GM19239 (cell line): ENCODE data around the gene SSH2.
"Not testable (repeated sequence)": the region's sequence is repeated elsewhere in the genome, so short reads cannot be mapped to it uniquely, and the experiment has no call there.

Experiments used
- DNase-seq: peaks from one replicate; pipeline ENCODE4 v3.0.0; 2011; ENCODE audit warnings: low spot score; ENCODE audit not compliant: insufficient read length
- FAIRE-seq: peaks from 2 replicates; lab custom pipeline; 2011; peaks lifted over from hg19 to GRCh38; lab: Jason Lieb, UNC

Gene SSH2

DNA sequence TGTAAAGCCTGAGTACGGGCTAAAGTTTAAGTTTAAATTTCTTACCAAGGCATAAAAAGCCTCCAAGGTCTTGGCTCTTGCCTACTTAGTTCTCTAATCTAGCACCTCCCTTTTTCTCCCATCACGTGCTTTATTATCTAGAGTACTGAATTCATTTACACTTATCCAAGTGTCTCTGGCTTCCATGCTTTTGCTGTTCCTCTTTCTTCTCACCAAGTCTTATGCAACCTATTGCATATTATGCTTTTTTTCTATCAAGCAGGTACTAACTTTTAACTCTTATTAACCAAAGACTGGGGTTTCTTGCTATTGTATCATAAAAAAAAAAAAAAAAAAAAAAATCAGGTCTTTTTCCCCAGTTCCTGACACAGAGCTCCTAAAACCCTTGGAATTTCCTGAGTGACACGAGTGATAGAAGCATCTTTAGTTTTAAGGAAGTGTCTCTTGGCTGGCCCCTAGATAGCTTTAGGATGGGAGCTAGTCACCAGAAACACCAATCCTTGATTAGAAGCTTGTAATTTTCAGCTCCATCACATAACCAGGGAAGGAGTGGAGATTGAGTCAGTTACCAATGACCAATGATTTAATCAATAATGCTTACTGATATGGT lies 44.9 kb downstream of the SSH2 start:
- no peak for FAIRE-seq

GRCh38 chr17:29883497-29883896 lies 46.5 kb downstream of the SSH2 start:
- DNase-seq (no peak), FAIRE-seq (peak; percentile 58)

More for the DNA sequence above, 44.9 kb downstream of the SSH2 start:
- DNase-seq, result no peak

GRCh38 chr17:29881256-29881655 lies 48.8 kb downstream of the SSH2 start:
- no peak for FAIRE-seq
- DNase-seq, result no peak

- FAIRE-seq (no peak), DNase-seq (no peak)
Measured at GRCh38 chr17:29880031-29880430, 50.0 kb downstream of the SSH2 start.

DNA sequence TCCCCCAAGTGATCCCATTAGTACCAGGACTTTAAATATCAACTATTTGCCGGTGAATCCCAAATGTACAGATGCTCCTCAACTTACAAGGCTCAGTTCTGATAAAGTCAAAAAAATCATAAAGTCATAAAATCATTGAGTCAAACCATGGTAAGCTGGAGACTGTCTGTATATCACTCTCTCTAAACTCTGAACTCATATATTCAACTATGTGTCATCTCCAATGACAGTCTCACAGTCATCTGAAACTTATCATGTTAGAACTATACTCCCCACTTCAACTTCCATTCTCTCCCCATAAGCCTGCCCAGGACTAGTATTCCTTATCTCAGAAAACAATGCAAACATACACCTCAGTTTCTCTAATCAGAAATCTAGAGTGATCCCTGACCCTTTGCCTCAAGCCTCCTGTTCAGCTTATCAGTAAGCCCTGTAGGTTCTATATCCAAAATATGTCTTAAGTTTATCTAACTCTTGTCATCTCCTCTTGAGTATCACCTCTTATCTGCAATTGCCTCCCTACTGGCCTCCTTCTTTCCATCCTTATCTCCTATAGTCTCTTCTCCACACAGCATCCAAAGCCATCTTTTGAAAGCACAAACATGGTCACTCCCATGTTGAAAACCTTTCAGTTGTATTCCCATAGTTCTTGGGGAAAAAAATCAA lies 55.0 kb downstream of the SSH2 start:
- DNase-seq (no peak), FAIRE-seq (no peak)

DNA sequence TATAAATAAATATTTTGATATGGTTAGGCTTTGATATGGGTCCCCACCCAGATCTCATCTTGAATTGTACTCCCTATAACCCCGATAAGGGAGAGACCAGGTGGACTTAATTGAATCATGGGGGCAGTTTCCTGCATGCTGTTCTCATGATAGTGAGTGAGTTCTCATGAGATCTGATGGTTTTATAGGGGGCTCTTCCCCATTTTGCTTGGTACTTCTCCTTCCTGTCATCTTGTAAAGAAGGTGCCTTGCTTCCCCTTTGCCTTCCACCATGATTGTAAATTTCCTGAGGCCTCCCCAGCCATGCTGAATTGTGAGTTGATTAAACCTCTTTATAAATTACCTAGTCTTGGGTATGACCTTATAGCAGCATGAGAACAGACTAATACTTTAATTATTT lies 55.7 kb downstream of the SSH2 start:
- not testable (repeated sequence) for FAIRE-seq

GRCh38 chr17:29873476-29873875 lies 56.6 kb downstream of the SSH2 start:
- DNase-seq (no peak), FAIRE-seq (no peak)

More for the DNA sequence above, 55.7 kb downstream of the SSH2 start:
- DNase-seq, result not testable (repeated sequence)

DNA sequence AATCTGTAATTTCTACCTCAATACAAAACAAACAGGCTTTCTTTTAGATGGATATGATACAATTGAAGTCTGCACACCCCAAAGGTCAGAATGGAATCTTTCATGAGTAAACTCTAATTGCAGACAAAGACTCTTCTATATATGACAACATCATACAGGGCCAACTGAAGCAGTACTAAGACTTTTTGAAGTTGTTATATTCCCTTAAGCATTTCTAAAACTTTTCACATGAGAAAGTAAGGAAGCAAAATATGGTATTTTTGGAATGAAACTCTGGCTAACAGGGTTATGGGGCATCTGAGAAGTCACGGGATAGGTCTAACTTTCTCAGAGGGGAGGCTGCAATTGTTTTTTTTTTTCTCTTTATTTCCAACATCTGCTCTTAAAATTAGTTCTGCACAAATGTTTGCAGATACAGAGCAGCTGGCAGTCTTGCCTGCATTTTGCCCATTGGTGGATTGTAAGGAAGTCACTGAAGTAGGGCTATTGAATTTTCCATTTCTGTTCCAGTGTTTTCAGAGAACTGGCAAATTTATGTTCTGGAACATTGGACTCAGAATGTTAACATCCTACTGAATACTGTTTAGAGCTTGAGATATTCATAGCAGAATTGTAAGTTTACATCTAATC lies 59.1 kb downstream of the SSH2 start:
- DNase-seq (no peak), FAIRE-seq (no peak)

GRCh38 chr17:29867643-29868181 lies 62.3 kb downstream of the SSH2 start:
- no peak for DNase-seq
- peak; percentile 45 for FAIRE-seq

DNA sequence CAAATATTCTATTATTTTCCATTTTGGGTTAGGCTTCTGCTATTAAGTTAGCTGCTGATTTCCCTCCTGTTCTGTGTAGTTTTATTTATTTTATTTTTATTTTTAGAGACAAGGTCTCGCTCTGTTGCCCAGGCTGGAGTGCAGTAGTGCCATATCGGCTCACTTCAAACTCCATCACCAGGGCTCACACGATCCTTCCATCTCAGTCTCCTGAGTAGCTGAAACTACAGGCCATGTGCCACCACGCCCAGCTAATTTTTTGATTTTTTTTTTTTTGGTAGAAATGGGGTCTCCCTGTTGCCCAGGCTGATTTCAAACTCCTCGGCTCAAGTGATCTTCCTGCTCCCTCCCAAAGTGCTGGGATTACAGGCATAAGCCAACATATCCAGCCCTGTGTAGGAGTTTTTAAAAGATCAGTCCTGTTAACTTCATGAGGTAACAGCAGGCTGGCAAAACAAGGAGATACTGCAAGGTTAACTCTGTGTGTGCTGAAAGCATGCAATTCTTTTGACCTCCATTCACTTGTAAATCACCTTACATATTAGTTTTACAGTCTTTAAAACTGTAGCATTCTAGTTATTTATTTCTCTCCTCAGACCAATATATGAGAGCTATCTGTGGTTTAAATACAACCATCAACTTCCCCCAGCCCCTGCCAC lies 63.2 kb downstream of the SSH2 start:
- no peak for DNase-seq
- FAIRE-seq, result no peak

DNA sequence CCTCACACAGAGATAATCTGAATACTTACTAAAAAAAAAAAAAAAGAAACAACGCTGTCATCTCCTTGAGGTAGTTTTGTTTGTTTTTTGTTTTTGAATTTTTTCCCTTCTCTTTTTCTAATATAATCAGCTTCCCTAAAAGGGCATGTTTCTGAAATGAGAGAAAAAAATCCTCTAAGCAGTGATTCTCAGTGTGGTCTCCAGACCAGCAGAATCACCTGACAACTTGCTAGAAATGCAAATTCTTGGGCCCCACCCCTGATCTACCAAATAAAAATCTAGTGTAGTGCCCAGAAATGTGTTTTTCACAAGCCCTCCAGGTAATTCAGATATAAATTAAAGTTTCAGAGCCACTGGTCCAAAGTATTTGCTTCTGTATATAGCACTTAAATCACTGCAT lies 65.4 kb downstream of the SSH2 start:
- FAIRE-seq, result no peak
- DNase-seq, result no peak

- DNase-seq, FAIRE-seq: not testable (repeated sequence)
Measured at GRCh38 chr17:29864123-29864522, 65.9 kb downstream of the SSH2 start.

- DNase-seq, result no peak
- no peak for FAIRE-seq
Measured at GRCh38 chr17:29862951-29863350, 67.1 kb downstream of the SSH2 start.

DNA sequence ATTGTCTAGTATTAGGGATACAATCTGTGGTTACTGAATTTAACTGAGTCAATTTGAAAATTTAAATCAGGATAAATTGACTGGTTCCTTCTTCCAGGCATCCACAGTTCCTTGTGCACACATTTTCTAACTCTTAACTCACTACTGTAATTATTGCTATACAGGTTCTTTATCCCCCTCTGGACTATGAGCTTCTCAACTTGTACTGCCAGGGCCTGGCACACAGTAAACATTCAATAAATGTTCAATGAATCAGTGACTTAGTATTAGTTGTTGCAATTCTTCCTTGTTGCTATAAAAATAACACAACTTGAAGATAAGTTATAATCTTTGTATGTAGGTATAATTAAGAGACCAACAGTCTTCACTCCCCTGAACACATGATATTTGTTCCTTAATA lies 67.9 kb downstream of the SSH2 start:
- FAIRE-seq (peak; percentile 14), DNase-seq (no peak)

- not testable (repeated sequence) for FAIRE-seq, DNase-seq
Measured at GRCh38 chr17:29859445-29859844, 70.6 kb downstream of the SSH2 start.

DNA sequence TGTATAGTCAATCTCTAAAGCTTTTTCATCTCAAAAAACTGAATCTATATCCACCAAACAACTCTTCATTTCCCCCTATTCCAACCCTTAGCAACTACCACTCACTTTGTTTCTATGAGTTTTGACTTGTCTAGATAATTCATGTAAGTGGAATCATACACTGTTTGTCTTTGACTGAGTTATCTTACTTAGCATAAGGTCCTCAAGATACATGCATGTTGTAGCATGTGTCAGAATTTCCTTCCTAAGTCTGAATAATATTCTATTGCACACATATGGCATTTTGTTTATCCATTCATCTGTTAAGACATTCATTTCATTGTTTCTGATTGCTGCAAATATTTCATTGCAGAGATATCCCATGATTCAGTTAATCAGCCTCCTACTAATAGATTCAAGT lies 72.2 kb downstream of the SSH2 start:
- FAIRE-seq (no peak), DNase-seq (no peak)

GRCh38 chr17:29857105-29857504 lies 72.9 kb downstream of the SSH2 start:
- not testable (repeated sequence) for FAIRE-seq, DNase-seq

DNA sequence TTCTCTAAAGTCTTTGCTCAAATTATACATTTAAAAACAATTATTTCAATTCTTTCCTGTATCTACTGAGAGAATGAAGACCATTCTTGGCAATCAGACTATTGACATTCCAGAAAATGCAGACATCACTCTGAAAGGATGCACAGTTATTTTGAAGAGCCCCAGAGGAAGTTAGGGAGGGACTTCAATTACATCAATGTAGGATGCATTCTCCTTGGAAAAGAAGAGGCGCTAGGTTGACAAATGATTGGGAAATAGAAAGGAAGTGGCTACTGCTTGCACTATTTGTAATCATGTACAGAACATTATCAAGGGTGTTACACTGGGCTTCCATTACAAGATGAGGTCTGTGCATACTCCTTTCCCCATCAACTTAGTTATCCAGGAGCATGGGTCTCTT lies 74.3 kb downstream of the SSH2 start:
- no peak for FAIRE-seq
- no peak for DNase-seq

GRCh38 chr17:29848737-29849136 lies 81.3 kb downstream of the SSH2 start:
- no peak for FAIRE-seq
- DNase-seq, result no peak

- no peak for FAIRE-seq
- DNase-seq, result no peak
Measured at GRCh38 chr17:29847527-29848400, 82.3 kb downstream of the SSH2 start.
